AG10803 (cell line): ENCODE measurements around the gene TMEM86A.

Source experiments
- DNase-seq: peaks from one replicate; pipeline ENCODE4 v3.0.0; 2010; ENCODE audit warnings: low read depth
- H3K4me3 ChIP-seq: 2 replicates; pipeline ENCODE4 v1.5.1; 2011; ENCODE audit warnings: mild to moderate bottlenecking, low read length, control low read depth
- TF ChIP-seq, protein P1 (sequence below): conservative IDR thresholded peaks from 2 replicates; pipeline ENCODE4 v1.5.1; 2011; ENCODE audit warnings: mild to moderate bottlenecking, low read length, control low read depth, inconsistent platforms

TMEM86A gene

GRCh38 chr11:18707811-18708340 lies 9.3 kb downstream of the TMEM86A start:
- H3K4me3 ChIP-seq = no peak overlapping the region
- no peak for DNase-seq
- TF ChIP-seq, protein P1, sequence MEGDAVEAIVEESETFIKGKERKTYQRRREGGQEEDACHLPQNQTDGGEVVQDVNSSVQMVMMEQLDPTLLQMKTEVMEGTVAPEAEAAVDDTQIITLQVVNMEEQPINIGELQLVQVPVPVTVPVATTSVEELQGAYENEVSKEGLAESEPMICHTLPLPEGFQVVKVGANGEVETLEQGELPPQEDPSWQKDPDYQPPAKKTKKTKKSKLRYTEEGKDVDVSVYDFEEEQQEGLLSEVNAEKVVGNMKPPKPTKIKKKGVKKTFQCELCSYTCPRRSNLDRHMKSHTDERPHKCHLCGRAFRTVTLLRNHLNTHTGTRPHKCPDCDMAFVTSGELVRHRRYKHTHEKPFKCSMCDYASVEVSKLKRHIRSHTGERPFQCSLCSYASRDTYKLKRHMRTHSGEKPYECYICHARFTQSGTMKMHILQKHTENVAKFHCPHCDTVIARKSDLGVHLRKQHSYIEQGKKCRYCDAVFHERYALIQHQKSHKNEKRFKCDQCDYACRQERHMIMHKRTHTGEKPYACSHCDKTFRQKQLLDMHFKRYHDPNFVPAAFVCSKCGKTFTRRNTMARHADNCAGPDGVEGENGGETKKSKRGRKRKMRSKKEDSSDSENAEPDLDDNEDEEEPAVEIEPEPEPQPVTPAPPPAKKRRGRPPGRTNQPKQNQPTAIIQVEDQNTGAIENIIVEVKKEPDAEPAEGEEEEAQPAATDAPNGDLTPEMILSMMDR = no peak

DNA sequence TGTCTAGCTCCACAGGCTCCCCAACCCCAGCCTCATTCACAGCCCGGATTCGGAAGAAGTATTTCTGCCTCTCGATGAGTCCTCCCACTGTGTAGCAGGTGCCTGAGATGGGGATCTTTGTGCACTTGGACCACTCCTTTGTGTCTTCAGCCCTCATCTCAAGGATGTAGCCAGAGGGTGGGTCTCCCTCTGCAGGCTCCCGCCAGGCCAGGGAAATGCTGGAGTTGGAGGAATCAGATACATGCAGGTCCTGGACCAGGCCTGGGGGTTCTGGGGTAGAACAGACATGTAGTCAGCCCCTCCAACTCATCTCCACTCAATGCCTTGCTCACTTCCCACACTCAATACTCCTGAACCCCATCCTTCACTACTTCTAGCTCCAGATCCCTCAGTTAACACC lies 10.8 kb downstream of the TMEM86A start:
- H3K4me3 ChIP-seq = no peak overlapping the region
- TF ChIP-seq, protein P1 = no peak
- DNase-seq = no peak

GRCh38 chr11:18710545-18710944 lies 12.0 kb downstream of the TMEM86A start:
- DNase-seq = no peak
- TF ChIP-seq, protein P1 = no peak
- H3K4me3 ChIP-seq = no peak overlapping the region

DNA sequence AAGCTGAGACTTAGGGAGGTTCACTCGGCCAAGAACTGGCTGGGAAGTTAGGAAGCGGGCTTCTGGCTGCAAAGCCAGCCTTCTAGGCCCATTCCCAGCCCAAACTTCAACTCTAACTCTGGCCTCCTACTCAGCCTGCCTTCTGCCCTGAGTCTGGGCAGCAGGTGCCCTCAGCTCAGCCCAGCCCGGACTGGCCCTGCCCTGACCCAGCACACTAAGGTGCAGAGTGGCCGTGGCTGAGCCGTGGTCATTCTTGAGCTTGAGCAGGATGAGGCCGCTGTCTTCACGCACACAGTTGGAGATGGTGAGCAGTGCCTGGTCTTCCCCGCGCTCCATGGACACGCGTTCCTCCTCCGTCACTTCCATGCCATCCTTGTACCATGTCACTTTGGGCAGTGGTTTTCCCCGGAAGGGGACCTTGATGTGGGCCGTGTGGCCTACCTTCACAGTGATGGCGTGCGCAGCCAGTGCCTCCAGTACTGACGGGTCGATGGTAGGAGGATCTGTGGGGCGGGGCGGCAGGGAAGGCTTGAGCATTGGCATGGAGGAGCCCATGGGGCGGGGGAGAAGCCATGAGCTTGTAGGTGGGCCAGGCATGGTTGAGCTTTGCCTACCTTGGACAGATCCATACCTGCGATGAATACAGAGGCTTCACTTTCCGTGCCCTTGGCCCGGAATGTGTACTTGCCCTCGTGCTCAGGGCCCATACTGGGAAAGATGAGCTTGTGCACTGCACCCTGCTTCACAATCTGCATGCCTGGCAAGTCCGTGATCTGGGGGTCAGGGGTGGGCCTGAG lies 15.3 kb downstream of the TMEM86A start:
- DNase-seq = no peak
- TF ChIP-seq, protein P1 = no peak
- no peak overlapping the region for H3K4me3 ChIP-seq

GRCh38 chr11:18714443-18714780 lies 15.8 kb downstream of the TMEM86A start:
- H3K4me3 ChIP-seq = no peak overlapping the region
- TF ChIP-seq, protein P1 = no peak
- DNase-seq = no peak

GRCh38 chr11:18715476-18715875 lies 16.9 kb downstream of the TMEM86A start:
- H3K4me3 ChIP-seq = no peak overlapping the region
- no peak for DNase-seq
- TF ChIP-seq, protein P1 = no peak
